ENCODE results near the gene PRDM12.
A peak's percentile ranks its signal among the peaks of the same experiment; 100 is the strongest.

PRDM12 gene

GRCh38 chr9:130664251-130665028, at the start of gene PRDM12:
TSS of gene PRDM12 (plus strand) at chr9:130664594. CDS start at chr9:130664654, 60 bp downstream.
- DNase-seq (ENCODE audit: low read depth) = no peak
- TF ChIP-seq CTCF (IDR thresholded peaks at IDR 0.05; ENCODE audit: control insufficient read depth, insufficient read depth, low read depth, low read length, missing control alignments) = no peak
- no peak within 1 kb of the TSS for H3K4me3 ChIP-seq (ENCODE audit: control insufficient read depth, low read depth, low read length)

- no peak for TF ChIP-seq CTCF (IDR thresholded peaks at IDR 0.05; ENCODE audit: control insufficient read depth, insufficient read depth, low read depth, low read length, missing control alignments)
- no peak for DNase-seq (ENCODE audit: low read depth)
- H3K4me3 ChIP-seq (ENCODE audit: control insufficient read depth, low read depth, low read length) = no peak overlapping the region
Measured at GRCh38 chr9:130616451-130616850, 47.9 kb upstream of the PRDM12 start.

GRCh38 chr9:130623466-130623865, 40.9 kb upstream of the PRDM12 start:
- H3K4me3 ChIP-seq (ENCODE audit: control insufficient read depth, low read depth, low read length) = no peak overlapping the region
- no peak for DNase-seq (ENCODE audit: low read depth)
- no peak for TF ChIP-seq CTCF (IDR thresholded peaks at IDR 0.05; ENCODE audit: control insufficient read depth, insufficient read depth, low read depth, low read length, missing control alignments)

GRCh38 chr9:130624154-130624553, 40.2 kb upstream of the PRDM12 start:
- no peak for TF ChIP-seq CTCF (IDR thresholded peaks at IDR 0.05; ENCODE audit: control insufficient read depth, insufficient read depth, low read depth, low read length, missing control alignments)
- no peak overlapping the region for H3K4me3 ChIP-seq (ENCODE audit: control insufficient read depth, low read depth, low read length)
- no peak for DNase-seq (ENCODE audit: low read depth)

- no peak overlapping the region for H3K4me3 ChIP-seq (ENCODE audit: control insufficient read depth, low read depth, low read length)
- no peak for DNase-seq (ENCODE audit: low read depth)
- TF ChIP-seq CTCF (IDR thresholded peaks at IDR 0.05; ENCODE audit: control insufficient read depth, insufficient read depth, low read depth, low read length, missing control alignments) = peak; percentile 8
Measured at GRCh38 chr9:130626249-130626996, 38.0 kb upstream of the PRDM12 start.

- no peak for DNase-seq (ENCODE audit: low read depth)
- no peak for TF ChIP-seq CTCF (IDR thresholded peaks at IDR 0.05; ENCODE audit: control insufficient read depth, insufficient read depth, low read depth, low read length, missing control alignments)
- H3K4me3 ChIP-seq (ENCODE audit: control insufficient read depth, low read depth, low read length) = no peak overlapping the region
Measured at GRCh38 chr9:130627051-130627450, 37.3 kb upstream of the PRDM12 start.

All from AG09309 (cell line).